Hepatocyte (in vitro differentiated cells): ENCODE data around the gene GXYLT2. TPM values are rescaled to one million over a fixed set of nuclear protein-coding genes. Genes with fewer than 3 reads are reported as not detected.

Experiments used
- DNase-seq: peaks from one replicate; pipeline ENCODE4 v3.0.0-alpha.2; 2016; ENCODE audit warnings: low spot score
- H2AFZ ChIP-seq: fragments of 200-600 bp; sonication (generic); 2 replicates; pipeline ENCODE4 v1.6.0; 2016; ENCODE audit warnings: antibody characterized with exemption, mild to moderate bottlenecking
- H3K27ac ChIP-seq: fragments of 200-600 bp; sonication (generic); 2 replicates; pipeline ENCODE4 v1.5.1; 2016; ENCODE audit warnings: mild to moderate bottlenecking
- H3K27me3 ChIP-seq: fragments of 200-600 bp; sonication (generic); 2 replicates; pipeline ENCODE4 v1.6.1; 2016
- H3K36me3 ChIP-seq: fragments of 200-600 bp; sonication (generic); replicated peaks from 2 replicates; pipeline ENCODE4 v1.5.1; 2016; ENCODE audit warnings: low read depth; ENCODE audit not compliant: insufficient read depth
- H3K4me1 ChIP-seq: fragments of 200-600 bp; sonication (generic); 2 replicates; pipeline ENCODE4 v1.5.1; 2016; ENCODE audit warnings: mild to moderate bottlenecking, moderate library complexity; ENCODE audit not compliant: insufficient read depth
- H3K4me2 ChIP-seq: fragments of 200-600 bp; sonication (generic); 2 replicates; pipeline ENCODE4 v1.6.0; 2016
- H3K4me3 ChIP-seq: fragments of 200-600 bp; sonication (generic); 2 replicates; pipeline ENCODE4 v1.5.1; 2016; ENCODE audit warnings: mild to moderate bottlenecking
- H3K79me2 ChIP-seq: fragments of 200-600 bp; sonication (generic); 2 replicates; pipeline ENCODE4 v1.6.0; 2017; ENCODE audit warnings: mild to moderate bottlenecking
- H3K9me2 ChIP-seq: fragments of 200-600 bp; sonication (generic); replicated peaks from 2 replicates; pipeline ENCODE4 v1.6.0; 2017; ENCODE audit warnings: mild to moderate bottlenecking; ENCODE audit not compliant: insufficient read depth
- H3K9me3 ChIP-seq: fragments of 200-600 bp; sonication (generic); 2 replicates; pipeline ENCODE4 v1.5.1; 2016; ENCODE audit warnings: low read depth, mild to moderate bottlenecking
- H4K20me1 ChIP-seq: fragments of 200-600 bp; sonication (generic); 2 replicates; pipeline ENCODE4 v1.6.0; 2016; ENCODE audit warnings: mild to moderate bottlenecking; ENCODE audit not compliant: insufficient read depth, poor library complexity, severe bottlenecking
- CTCF ChIP-seq: fragments of 200-600 bp; sonication (generic); IDR thresholded peaks from 2 replicates; pipeline ENCODE4 v1.5.1; 2016; ENCODE audit warnings: antibody characterized with exemption, mild to moderate bottlenecking; ENCODE audit not compliant: poor library complexity
- EZH2 ChIP-seq: fragments of 200-600 bp; sonication (generic); IDR thresholded peaks from 2 replicates; pipeline ENCODE4 v1.6.1; 2016; ENCODE audit warnings: antibody characterized with exemption, mild to moderate bottlenecking, borderline replicate concordance
- EZH2phosphoT487 ChIP-seq: fragments of 200-600 bp; sonication (generic); IDR thresholded peaks from one replicate; pipeline ENCODE4 v1.6.1; 2018; ENCODE audit warnings: antibody characterized with exemption, mild to moderate bottlenecking, low read depth, moderate library complexity; ENCODE audit not compliant: unreplicated experiment, severe bottlenecking
- WGBS: methylation state at CpG from one replicate; pipeline ENCODE4 v1.1.6; 2016; ENCODE audit warnings: low lambda C conversion rate; ENCODE audit errors: missing lambda C conversion rate; 5-methylcytosine and 5-hydroxymethylcytosine counted together
- polyA plus RNA-seq: library from polyadenylated mRNA; unstranded; fragments of >200 nt; fragmentation: Nextera tagmentation; extraction: Ambion mirVana; gene quantifications from 2 replicates; pipeline ENCODE4 v1.2.1, GENCODE V29; 2016
- total RNA-seq: library from RNA; depleted of rRNA; stranded (reverse); fragments of >200 nt; gene quantifications from 2 replicates; pipeline ENCODE4 v1.2.3, GENCODE V29; 2014

Gene GXYLT2
- total and polyA plus RNA-seq, 2 experiments from 2014 or later, result 27.4 to 35.7 TPM

GRCh38 chr3:72907731-72908620 is 20.1 kb downstream of the GXYLT2 start:
- H3K4me2 ChIP-seq, result no peak overlapping the region
- no peak overlapping the region for H3K4me3 ChIP-seq
- peaks cover 23% of the 10 kb centered on the region for H3K79me2 ChIP-seq
- peak; percentile 36 for DNase-seq
- no peaks in the 10 kb centered on the region for H4K20me1 ChIP-seq
- no peaks in the 10 kb centered on the region for H3K27me3 ChIP-seq
- WGBS, result 83% methylated on average over 14 of the region's 14 CpGs
- H3K9me2 ChIP-seq, result no peaks in the 10 kb centered on the region
- H3K9me3 ChIP-seq, result no peaks in the 10 kb centered on the region
- peaks cover 4% of the 10 kb centered on the region for H3K4me1 ChIP-seq
- H2AFZ ChIP-seq, result no peak overlapping the region
- peak overlapping the region; percentile 24 for H3K27ac ChIP-seq
- no peaks in the 10 kb centered on the region for H3K36me3 ChIP-seq
- TF ChIP-seq EZH2phosphoT487 (no peak), EZH2 (no peak), CTCF (no peak)

- Histone ChIP-seq H3K9me3 (no peaks in the 10 kb centered on the region), H3K9me2 (no peaks in the 10 kb centered on the region), H2AFZ (no peak overlapping the region), H3K4me2 (no peak overlapping the region), H3K4me1 (peaks cover 4% of the 10 kb centered on the region), H3K27ac (no peak overlapping the region), H3K4me3 (no peak overlapping the region), H3K79me2 (peaks cover 11% of the 10 kb centered on the region), H3K27me3 (no peaks in the 10 kb centered on the region), H4K20me1 (no peaks in the 10 kb centered on the region), H3K36me3 (no peaks in the 10 kb centered on the region)
- WGBS, result 96% methylated on average over 3 of the region's 3 CpGs
- TF ChIP-seq EZH2phosphoT487, result no peak
- TF ChIP-seq EZH2, result no peak
- no peak for TF ChIP-seq CTCF
- DNase-seq, result no peak
Measured at GRCh38 chr3:72909591-72909990, 21.7 kb downstream of the GXYLT2 start.

GRCh38 chr3:72912532-72912931 is 24.7 kb downstream of the GXYLT2 start:
- peaks cover 3% of the 10 kb centered on the region for H3K79me2 ChIP-seq
- H3K4me1 ChIP-seq, result peaks cover 4% of the 10 kb centered on the region
- no peak for DNase-seq
- no peak overlapping the region for H2AFZ ChIP-seq
- no peak overlapping the region for H3K4me2 ChIP-seq
- no peak for TF ChIP-seq EZH2
- TF ChIP-seq CTCF, result no peak
- TF ChIP-seq EZH2phosphoT487, result no peak
- no peaks in the 10 kb centered on the region for H3K27me3 ChIP-seq
- no peaks in the 10 kb centered on the region for H3K9me2 ChIP-seq
- no peak overlapping the region for H3K27ac ChIP-seq
- no peaks in the 10 kb centered on the region for H4K20me1 ChIP-seq
- WGBS, result 60% methylated on average over 2 of the region's 2 CpGs
- no peak overlapping the region for H3K4me3 ChIP-seq
- no peaks in the 10 kb centered on the region for H3K9me3 ChIP-seq
- no peaks in the 10 kb centered on the region for H3K36me3 ChIP-seq
